ENCODE measurements around the gene MYH9.
"Not testable (repeated sequence)": the region's sequence is repeated elsewhere in the genome, so short reads cannot be mapped to it uniquely, and the experiment has no call there.

Gene MYH9

GRCh38 chr22:36413022-36413775, 25.4 kb upstream of the MYH9 start:
- no peak for DNase-seq (ENCODE audit: low read depth in 2 of 2)

- no peak for DNase-seq (ENCODE audit: low read depth in 2 of 2)
Measured at GRCh38 chr22:36411589-36412258, 24.0 kb upstream of the MYH9 start.

GRCh38 chr22:36409911-36410756, 22.4 kb upstream of the MYH9 start:
- no peak for DNase-seq (ENCODE audit: low read depth in 2 of 2)

- not testable (repeated sequence) for DNase-seq (ENCODE audit: low read depth in 2 of 2)
Measured at GRCh38 chr22:36409554-36409910, 21.8 kb upstream of the MYH9 start.

- DNase-seq (ENCODE audit: low read depth in 2 of 2): no peak
Measured at GRCh38 chr22:36409056-36409455, 21.3 kb upstream of the MYH9 start.

GRCh38 chr22:36406721-36407120, 19.0 kb upstream of the MYH9 start:
- DNase-seq (ENCODE audit: low read depth in 2 of 2): no peak

- DNase-seq (ENCODE audit: low read depth in 2 of 2): no peak
Measured at GRCh38 chr22:36405671-36406538, 18.1 kb upstream of the MYH9 start.

GRCh38 chr22:36405221-36405661, 17.5 kb upstream of the MYH9 start:
- DNase-seq (ENCODE audit: low read depth in 2 of 2): no peak

- no peak for DNase-seq (ENCODE audit: low read depth in 2 of 2)
Measured at GRCh38 chr22:36404446-36404845, 16.7 kb upstream of the MYH9 start.

- DNase-seq (ENCODE audit: low read depth in 2 of 2): no peak
Measured at GRCh38 chr22:36399472-36399778, 11.7 kb upstream of the MYH9 start.

- DNase-seq (ENCODE audit: low read depth in 2 of 2): peak; percentile 46 to 50
Measured at GRCh38 chr22:36398601-36399471, 11.1 kb upstream of the MYH9 start.

- DNase-seq (ENCODE audit: low read depth in 2 of 2): no peak
Measured at GRCh38 chr22:36397131-36398093, 9.6 kb upstream of the MYH9 start.

GRCh38 chr22:36395915-36396314, 8.1 kb upstream of the MYH9 start:
- no peak for DNase-seq (ENCODE audit: low read depth in 2 of 2)

- DNase-seq (ENCODE audit: low read depth in 2 of 2): no peak
Measured at GRCh38 chr22:36395055-36395849, 7.5 kb upstream of the MYH9 start.

- DNase-seq (ENCODE audit: low read depth in 2 of 2): no peak
Measured at GRCh38 chr22:36391638-36392037, 3.9 kb upstream of the MYH9 start.

- not testable (repeated sequence) for DNase-seq (ENCODE audit: low read depth in 2 of 2)
Measured at GRCh38 chr22:36389122-36389521, 1.4 kb upstream of the MYH9 start.

GRCh38 chr22:36387709-36387958, 133 bp downstream of the MYH9 start:
- no peak for DNase-seq (ENCODE audit: low read depth in 2 of 2)

GRCh38 chr22:36386900-36387708, 663 bp downstream of the MYH9 start:
- no peak for DNase-seq (ENCODE audit: low read depth in 2 of 2)

Data from fibroblast of skin of left biceps (primary cell).